Lung (tissue), 12 donors: ENCODE results near the gene FMN1. TPM values are rescaled to one million over a fixed set of nuclear protein-coding genes. Genes with fewer than 3 reads are reported as not detected.
A peak's percentile ranks its signal among the peaks of the same experiment; 100 is the strongest.

Experiments
- ATAC-seq: fragments of 200-7000 bp; cut with Tn5 transposase; one replicate; pipeline ENCODE4 v1.9.1; 2020; ENCODE audit warnings: moderate number of reproducible peaks; ENCODE audit not compliant: insufficient read depth, low FRiP score
- DNase-seq, 3 donors: peaks; one replicate each; pipeline ENCODE4 v3.0.0-alpha.2; 2013 to 2017
- H3K27ac ChIP-seq, 2 donors: one replicate each; pipeline ENCODE4 v1.5.1; 2013; ENCODE audit warnings: mild to moderate bottlenecking in 2 of 2, moderate library complexity in 2 of 2, control low read depth in 1 of 2, inconsistent platforms in 1 of 2, low read depth in 1 of 2, low read length in 1 of 2
- H3K27me3 ChIP-seq, 3 donors: one replicate each; pipeline ENCODE4 v1.5.1; 2013; ENCODE audit warnings: low read length in 2 of 3; ENCODE audit not compliant: control insufficient read depth in 3 of 3, insufficient read depth in 3 of 3
- H3K36me3 ChIP-seq, 4 donors: one replicate each; pipeline ENCODE4 v1.5.1; 2013; ENCODE audit warnings: low read length in 4 of 4, mild to moderate bottlenecking in 1 of 4, moderate library complexity in 1 of 4; ENCODE audit not compliant: control insufficient read depth in 4 of 4, insufficient read depth in 4 of 4
- H3K4me1 ChIP-seq, 5 donors: one replicate each; pipeline ENCODE4 v1.5.1; 2013; ENCODE audit warnings: low read length in 5 of 5, mild to moderate bottlenecking in 2 of 5, moderate library complexity in 1 of 5; ENCODE audit not compliant: control insufficient read depth in 5 of 5, insufficient read depth in 5 of 5
- H3K4me3 ChIP-seq: one replicate; pipeline ENCODE4 v1.5.1; 2013; ENCODE audit warnings: mild to moderate bottlenecking, control low read depth, moderate library complexity
- H3K9ac ChIP-seq, 2 donors: one replicate each; pipeline ENCODE4 v1.5.1; 2013; ENCODE audit warnings: low read length in 2 of 2, control low read depth in 1 of 2; ENCODE audit not compliant: insufficient read depth in 1 of 2
- H3K9me3 ChIP-seq, 4 donors: one replicate each; pipeline ENCODE4 v1.5.1; 2013; ENCODE audit warnings: low read length in 3 of 4, mild to moderate bottlenecking in 1 of 4, moderate library complexity in 1 of 4; ENCODE audit not compliant: control insufficient read depth in 4 of 4, insufficient read depth in 3 of 4
- WGBS, 2 donors: extraction: QIAGEN DNeasy Blood & Tissue Kit; methylation state at CpG; one replicate each; pipeline ENCODE4 v1.1.7; 2013; 5-methylcytosine and 5-hydroxymethylcytosine counted together
- polyA plus RNA-seq, 2 donors: library from polyadenylated mRNA; stranded (reverse); fragments of 200-250 nt; gene quantifications; one replicate each; pipeline ENCODE4 v1.2.1, GENCODE V29; 2013
- total RNA-seq, 2 donors: library from RNA; depleted of rRNA in 1 of 2; stranded (reverse); fragments of >200 nt in 1 of 2; gene quantifications; one replicate each; pipeline ENCODE4 v1.2.1, GENCODE V29; 2014 to 2021
- TF ChIP-seq, protein P1 (sequence below): IDR thresholded peaks from 2 replicates; pipeline ENCODE4 v1.5.1; 2012; ENCODE audit warnings: mild to moderate bottlenecking; ENCODE audit errors: control extremely low read depth, extremely low read depth
- donor health status: control.
- donor health status: control.
- donor health status: Bipolar disorder and iron deficiency.
- donor health status: healthy.
- donor health status: DM: yes; HTN: yes; CAD: no.

The FMN1 gene
- total and polyA plus RNA-seq, 4 donors: 4.6 to 45.2 (median 15.7) TPM

DNA sequence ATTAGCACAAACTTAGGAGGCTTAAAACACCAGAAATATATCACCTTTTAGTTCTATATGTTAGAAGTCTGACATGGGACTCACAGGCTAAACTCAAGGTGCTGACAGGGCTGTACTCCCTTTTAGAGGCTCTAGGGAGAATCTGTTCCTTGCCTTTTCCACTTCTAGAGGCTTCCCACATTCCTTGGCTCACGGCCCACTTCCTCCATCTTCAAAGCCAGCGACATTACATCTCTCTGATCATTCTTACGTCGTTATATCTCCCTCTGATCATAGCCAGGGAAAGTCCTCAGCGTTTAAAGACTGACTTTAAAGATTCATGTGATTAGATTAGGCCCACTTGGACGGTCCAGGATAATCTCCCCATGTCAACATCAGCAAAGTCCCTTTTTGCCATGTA is 310.4 kb downstream of the FMN1 start:
- ATAC-seq (no peak), DNase-seq (peak; percentile 54 to 66 (median 62))
- H3K4me3 ChIP-seq: no peak overlapping the region
- H3K36me3 ChIP-seq: no peaks in the 10 kb centered on the region
- H3K4me1 ChIP-seq: no peaks in the 10 kb centered on the region
- no peaks in the 10 kb centered on the region for H3K27me3 ChIP-seq
- TF ChIP-seq, protein P1, sequence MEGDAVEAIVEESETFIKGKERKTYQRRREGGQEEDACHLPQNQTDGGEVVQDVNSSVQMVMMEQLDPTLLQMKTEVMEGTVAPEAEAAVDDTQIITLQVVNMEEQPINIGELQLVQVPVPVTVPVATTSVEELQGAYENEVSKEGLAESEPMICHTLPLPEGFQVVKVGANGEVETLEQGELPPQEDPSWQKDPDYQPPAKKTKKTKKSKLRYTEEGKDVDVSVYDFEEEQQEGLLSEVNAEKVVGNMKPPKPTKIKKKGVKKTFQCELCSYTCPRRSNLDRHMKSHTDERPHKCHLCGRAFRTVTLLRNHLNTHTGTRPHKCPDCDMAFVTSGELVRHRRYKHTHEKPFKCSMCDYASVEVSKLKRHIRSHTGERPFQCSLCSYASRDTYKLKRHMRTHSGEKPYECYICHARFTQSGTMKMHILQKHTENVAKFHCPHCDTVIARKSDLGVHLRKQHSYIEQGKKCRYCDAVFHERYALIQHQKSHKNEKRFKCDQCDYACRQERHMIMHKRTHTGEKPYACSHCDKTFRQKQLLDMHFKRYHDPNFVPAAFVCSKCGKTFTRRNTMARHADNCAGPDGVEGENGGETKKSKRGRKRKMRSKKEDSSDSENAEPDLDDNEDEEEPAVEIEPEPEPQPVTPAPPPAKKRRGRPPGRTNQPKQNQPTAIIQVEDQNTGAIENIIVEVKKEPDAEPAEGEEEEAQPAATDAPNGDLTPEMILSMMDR: no peak
- no peak overlapping the region for H3K27ac ChIP-seq
- H3K9me3 ChIP-seq: no peaks in the 10 kb centered on the region
- 39 to 69% methylated on average over 6 of the region's 6 CpGs for WGBS, 2 donors
- H3K9ac ChIP-seq: no peak overlapping the region

DNA sequence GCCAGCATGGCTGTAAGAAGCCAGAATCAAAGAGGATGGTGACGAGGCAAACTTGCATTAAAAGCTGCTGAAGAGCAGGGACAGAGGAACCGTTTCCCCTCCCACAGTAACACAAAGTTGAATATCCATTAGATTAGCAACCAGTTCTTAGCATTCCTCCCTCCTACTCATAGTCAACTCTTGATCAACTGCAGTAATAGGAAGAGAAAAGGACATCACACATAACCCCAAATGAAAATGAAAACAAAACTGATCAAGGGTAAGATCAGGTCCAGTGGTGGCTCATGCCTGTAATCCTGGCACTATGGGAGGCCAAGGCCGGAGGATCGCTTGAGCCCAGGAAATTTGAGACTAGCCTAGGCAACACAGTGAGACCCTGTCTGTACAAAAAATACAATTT is 311.6 kb downstream of the FMN1 start:
- ATAC-seq: no peak
- Histone ChIP-seq H3K9me3 (no peaks in the 10 kb centered on the region), H3K27ac (no peak overlapping the region), H3K4me1 (no peaks in the 10 kb centered on the region), H3K36me3 (no peaks in the 10 kb centered on the region), H3K9ac (no peak overlapping the region), H3K4me3 (no peak overlapping the region), H3K27me3 (no peaks in the 10 kb centered on the region)
- no peak for DNase-seq
- TF ChIP-seq, protein P1: no peak
- 56 to 70% methylated on average over 4 of the region's 4 CpGs for WGBS, 2 donors

DNA sequence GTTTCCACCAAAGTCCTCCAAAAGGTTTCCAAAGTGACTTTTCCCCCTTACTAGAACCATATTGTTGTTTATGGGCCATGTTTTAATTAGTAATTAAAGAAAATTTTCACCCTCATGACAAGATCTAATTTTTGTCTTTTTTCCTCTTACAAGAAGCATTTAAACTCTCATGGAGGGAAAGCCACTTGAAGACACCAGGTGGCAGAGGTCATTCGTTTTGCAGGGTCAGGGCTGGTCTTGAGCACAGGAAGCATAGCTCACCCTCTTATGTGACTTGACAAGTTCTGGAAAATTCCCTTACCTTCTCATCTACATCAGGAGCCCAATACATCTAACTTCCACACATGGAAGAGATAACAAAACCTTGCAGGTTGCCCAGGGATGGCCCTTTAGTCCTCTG is 313.0 kb downstream of the FMN1 start:
- TF ChIP-seq, protein P1: no peak
- no peak overlapping the region for H3K4me3 ChIP-seq
- no peak for DNase-seq
- WGBS, 2 donors: 84 to 87% methylated on average over 1 of the region's 1 CpG
- no peaks in the 10 kb centered on the region for H3K9me3 ChIP-seq
- no peak overlapping the region for H3K9ac ChIP-seq
- H3K27me3 ChIP-seq: no peaks in the 10 kb centered on the region
- H3K36me3 ChIP-seq: no peaks in the 10 kb centered on the region
- H3K27ac ChIP-seq: no peak overlapping the region
- no peak for ATAC-seq
- no peaks in the 10 kb centered on the region for H3K4me1 ChIP-seq

DNA sequence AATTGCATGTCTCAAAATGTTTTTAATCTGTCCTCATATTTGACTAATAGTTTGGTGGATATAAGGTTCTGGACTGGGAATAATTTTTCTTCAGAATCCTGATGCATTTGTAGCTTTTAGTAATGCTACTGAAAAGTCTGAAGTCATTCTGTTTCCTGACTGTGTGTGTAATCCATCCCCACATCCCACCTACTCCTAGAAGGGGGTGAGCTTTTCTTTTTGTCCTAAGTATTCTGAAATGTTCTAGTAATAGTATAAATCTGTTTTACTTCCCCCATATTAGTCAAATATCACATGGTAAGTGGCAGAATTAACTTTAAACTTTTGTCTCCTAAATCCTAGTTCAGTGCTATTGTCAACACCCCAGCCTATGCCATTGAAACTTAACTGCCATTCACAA is 313.9 kb downstream of the FMN1 start:
- no peaks in the 10 kb centered on the region for H3K4me1 ChIP-seq
- H3K9ac ChIP-seq: no peak overlapping the region
- H3K4me3 ChIP-seq: no peak overlapping the region
- ATAC-seq (no peak), DNase-seq (no peak)
- no peaks in the 10 kb centered on the region for H3K27me3 ChIP-seq
- no peaks in the 10 kb centered on the region for H3K36me3 ChIP-seq
- H3K27ac ChIP-seq: no peak overlapping the region
- H3K9me3 ChIP-seq: no peaks in the 10 kb centered on the region
- TF ChIP-seq, protein P1: no peak
